HEK293T (cell line): ENCODE measurements around the gene THSD7A.

Experiments
- BHLHE40 ChIP-seq: fragments of 450-650 bp; IDR thresholded peaks from 2 replicates; pipeline ENCODE4 v1.6.1; 2016; ENCODE audit warnings: mild to moderate bottlenecking, moderate library complexity, borderline replicate concordance
- FOXA1 ChIP-seq: fragments of 450-650 bp; IDR thresholded peaks from 2 replicates; pipeline ENCODE4 v1.6.1; 2016; ENCODE audit warnings: mild to moderate bottlenecking
- FOXK2 ChIP-seq: fragments of 450-650 bp; IDR thresholded peaks from 2 replicates; pipeline ENCODE4 v1.6.1; 2016; ENCODE audit warnings: mild to moderate bottlenecking
- HDGF ChIP-seq: fragments of 450-650 bp; IDR thresholded peaks from 2 replicates; pipeline ENCODE4 v1.6.1; 2017; ENCODE audit warnings: antibody characterized with exemption, borderline replicate concordance
- SUZ12 ChIP-seq: fragments of 450-650 bp; IDR thresholded peaks from 2 replicates; pipeline ENCODE4 v1.6.1; 2016; ENCODE audit warnings: mild to moderate bottlenecking

GRCh38 chr7:11633310-11633709 lies 198.7 kb downstream of the THSD7A start:
- TF ChIP-seq FOXK2 (no peak), HDGF (no peak), FOXA1 (no peak), SUZ12 (no peak), BHLHE40 (no peak)
